Measurements from ENCODE around the gene NDUFAF8. TPM values are rescaled to one million over a fixed set of nuclear protein-coding genes. Genes with fewer than 3 reads are reported as not detected.

Gene NDUFAF8
- total and polyA plus RNA-seq, 7 experiments from 2014 or later = 34.2 to 85.9 (median 45.1) TPM

- H3K27me3 Mint-ChIP-seq = no peaks in the 10 kb centered on the region
- H3K36me3 ChIP-seq (ENCODE audit: control insufficient read depth in 2 of 3, insufficient read depth in 3 of 3, low read length in 3 of 3) = peaks cover 0 to 10% (median 0%) of the 10 kb centered on the region in 3 experiments
- intact Hi-C loops (cut with micrococcal nuclease) = no loop called here
- H3K4me1 ChIP-seq (ENCODE audit: control insufficient read depth in 2 of 2, insufficient read depth in 2 of 2, low read length in 2 of 2) = no peaks in the 10 kb centered on the region
- no peaks in the 10 kb centered on the region for H3K9me3 ChIP-seq (ENCODE audit: control insufficient read depth in 2 of 3, low read length in 3 of 3)
- H3K27me3 ChIP-seq (ENCODE audit: control insufficient read depth in 2 of 2, insufficient read depth in 2 of 2, low read length in 2 of 2) = no peaks in the 10 kb centered on the region
- no peak overlapping the region for H3K27ac ChIP-seq (ENCODE audit: low read depth, low read length)
- H3K4me1 Mint-ChIP-seq = peaks cover 0 to 4% (median 0%) of the 10 kb centered on the region in 7 donors
- no peaks in the 10 kb centered on the region for H3K9me3 Mint-ChIP-seq
- ATAC-seq (no peak), DNase-seq (no peak)
- CTCF ChIA-PET = no interaction called here
- POLR2A ChIA-PET = no interaction called here
- H3K4me3 ChIP-seq (ENCODE audit: low read length) = no peak overlapping the region
- no peaks in the 10 kb centered on the region for H3K36me3 Mint-ChIP-seq
- H3K27ac Mint-ChIP-seq = no peak overlapping the region
- no peak overlapping the region for H3K4me3 Mint-ChIP-seq
These were observed 30.5 kb upstream of the NDUFAF8 start for GRCh38 chr17:81208651-81209050.

- no peak overlapping the region for H3K27ac ChIP-seq (ENCODE audit: low read depth, low read length)
- no peak overlapping the region for H3K27ac Mint-ChIP-seq
- H3K36me3 ChIP-seq (ENCODE audit: control insufficient read depth in 2 of 3, insufficient read depth in 3 of 3, low read length in 3 of 3) = peaks cover 0 to 9% (median 0%) of the 10 kb centered on the region in 3 experiments
- ChIA-PET POLR2A (no interaction called here), CTCF (no interaction called here)
- peaks cover 0 to 4% (median 0%) of the 10 kb centered on the region in 7 donors for H3K4me1 Mint-ChIP-seq
- H3K36me3 Mint-ChIP-seq = no peaks in the 10 kb centered on the region
- H3K9me3 Mint-ChIP-seq = no peaks in the 10 kb centered on the region
- ATAC-seq = no peak
- no peak overlapping the region for H3K4me3 Mint-ChIP-seq
- H3K4me3 ChIP-seq (ENCODE audit: low read length) = no peak overlapping the region
- H3K27me3 ChIP-seq (ENCODE audit: control insufficient read depth in 2 of 2, insufficient read depth in 2 of 2, low read length in 2 of 2) = no peaks in the 10 kb centered on the region
- DNase-seq = no peak
- H3K4me1 ChIP-seq (ENCODE audit: control insufficient read depth in 2 of 2, insufficient read depth in 2 of 2, low read length in 2 of 2) = no peaks in the 10 kb centered on the region
- no peaks in the 10 kb centered on the region for H3K27me3 Mint-ChIP-seq
- intact Hi-C loops (cut with micrococcal nuclease) = no loop called here
- H3K9me3 ChIP-seq (ENCODE audit: control insufficient read depth in 2 of 3, low read length in 3 of 3) = no peaks in the 10 kb centered on the region
These were observed 30.0 kb upstream of the NDUFAF8 start for GRCh38 chr17:81209141-81209540.

GRCh38 chr17:81210466-81210865, 28.7 kb upstream of the NDUFAF8 start:
- Mint-ChIP-seq H3K9me3 (no peaks in the 10 kb centered on the region), H3K27ac (no peak overlapping the region), H3K36me3 (no peaks in the 10 kb centered on the region), H3K4me1 (peaks cover 0 to 4% (median 0%) of the 10 kb centered on the region in 7 donors), H3K27me3 (no peaks in the 10 kb centered on the region), H3K4me3 (no peak overlapping the region)
- Histone ChIP-seq H3K9me3 (ENCODE audit: control insufficient read depth in 2 of 3, low read length in 3 of 3) (no peaks in the 10 kb centered on the region), H3K27me3 (ENCODE audit: control insufficient read depth in 2 of 2, insufficient read depth in 2 of 2, low read length in 2 of 2) (no peaks in the 10 kb centered on the region), H3K4me1 (ENCODE audit: control insufficient read depth in 2 of 2, insufficient read depth in 2 of 2, low read length in 2 of 2) (no peaks in the 10 kb centered on the region), H3K36me3 (ENCODE audit: control insufficient read depth in 2 of 3, insufficient read depth in 3 of 3, low read length in 3 of 3) (peaks cover 0 to 9% (median 0%) of the 10 kb centered on the region in 3 experiments), H3K27ac (ENCODE audit: low read depth, low read length) (no peak overlapping the region), H3K4me3 (ENCODE audit: low read length) (no peak overlapping the region)
- intact Hi-C loops (cut with micrococcal nuclease) = no loop called here
- DNase-seq = no peak
- CTCF ChIA-PET = interaction anchor here (0.6 kb wide), 1 partner anchor 40 kb away, joined by 3 read pairs; no protein-coding TSS in a partner anchor
- POLR2A ChIA-PET = no interaction called here
- no peak for ATAC-seq

DNA sequence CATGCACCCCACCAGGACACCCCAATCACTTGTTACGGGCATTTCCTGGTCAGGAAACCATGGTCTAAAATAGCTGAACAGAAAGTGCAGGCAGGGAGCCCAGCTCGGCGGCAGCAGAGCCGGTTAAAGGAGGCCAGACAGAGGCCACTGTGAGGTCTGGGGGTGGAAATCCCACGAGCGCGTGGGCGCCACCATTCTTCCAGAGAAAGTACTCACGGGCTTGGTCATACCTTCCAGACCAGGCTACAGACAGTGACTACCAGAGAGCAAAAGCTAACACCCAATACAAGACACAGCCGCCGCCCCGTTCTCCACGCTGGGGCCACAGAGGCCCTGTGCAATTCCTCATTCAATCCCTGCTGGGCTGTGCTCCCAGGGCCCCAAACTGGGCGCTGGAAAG, 28.2 kb upstream of the NDUFAF8 start:
- Mint-ChIP-seq H3K27ac (peak overlapping the region in 1 of 9 donors; percentile 59), H3K9me3 (no peaks in the 10 kb centered on the region), H3K36me3 (no peaks in the 10 kb centered on the region), H3K27me3 (no peaks in the 10 kb centered on the region), H3K4me3 (no peak overlapping the region), H3K4me1 (peaks cover 0 to 4% (median 0%) of the 10 kb centered on the region in 7 donors)
- peaks cover 0 to 9% (median 0%) of the 10 kb centered on the region in 3 experiments for H3K36me3 ChIP-seq (ENCODE audit: control insufficient read depth in 2 of 3, insufficient read depth in 3 of 3, low read length in 3 of 3)
- no peaks in the 10 kb centered on the region for H3K27me3 ChIP-seq (ENCODE audit: control insufficient read depth in 2 of 2, insufficient read depth in 2 of 2, low read length in 2 of 2)
- DNase-seq (no peak), ATAC-seq (no peak)
- intact Hi-C loops (cut with micrococcal nuclease) = no loop called here
- H3K27ac ChIP-seq (ENCODE audit: low read depth, low read length) = no peak overlapping the region
- ChIA-PET POLR2A (no interaction called here), CTCF (interaction anchor here (0.6 kb wide), 1 partner anchor 39 kb away, joined by 3 read pairs; no protein-coding TSS in a partner anchor)
- no peaks in the 10 kb centered on the region for H3K9me3 ChIP-seq (ENCODE audit: control insufficient read depth in 2 of 3, low read length in 3 of 3)
- no peak overlapping the region for H3K4me3 ChIP-seq (ENCODE audit: low read length)
- H3K4me1 ChIP-seq (ENCODE audit: control insufficient read depth in 2 of 2, insufficient read depth in 2 of 2, low read length in 2 of 2) = no peaks in the 10 kb centered on the region

DNA sequence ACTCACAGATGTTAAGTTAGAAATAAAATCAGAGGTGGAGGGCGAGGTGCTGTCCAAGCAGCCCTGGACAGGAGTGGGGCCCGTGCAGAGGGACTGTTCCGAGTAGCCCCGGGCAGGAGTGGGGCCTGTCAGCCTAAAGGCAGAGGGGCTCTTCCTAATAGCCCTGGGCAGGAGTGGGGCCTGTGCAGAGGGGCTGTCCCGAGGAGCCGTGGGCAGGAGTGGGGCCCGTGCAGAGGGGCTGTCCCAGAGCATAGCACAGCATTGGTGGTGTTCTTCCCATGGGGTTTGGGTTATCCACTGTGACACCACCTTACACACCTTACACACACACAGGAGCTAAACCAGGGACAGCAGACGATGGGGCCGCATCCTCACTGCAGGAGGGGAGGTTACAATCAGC, 26.8 kb upstream of the NDUFAF8 start:
- no peaks in the 10 kb centered on the region for H3K36me3 ChIP-seq (ENCODE audit: control insufficient read depth in 2 of 3, insufficient read depth in 3 of 3, low read length in 3 of 3)
- ATAC-seq = no peak
- intact Hi-C loops (cut with micrococcal nuclease) = no loop called here
- no peaks in the 10 kb centered on the region for H3K27me3 ChIP-seq (ENCODE audit: control insufficient read depth in 2 of 2, insufficient read depth in 2 of 2, low read length in 2 of 2)
- H3K4me1 Mint-ChIP-seq = peaks cover 0 to 4% (median 0%) of the 10 kb centered on the region in 7 donors
- H3K4me3 Mint-ChIP-seq = no peak overlapping the region
- no peaks in the 10 kb centered on the region for H3K9me3 Mint-ChIP-seq
- POLR2A ChIA-PET = interaction anchor here (0.7 kb wide), 1 partner anchor 62 kb away, joined by 3 read pairs; no protein-coding TSS in a partner anchor
- H3K4me1 ChIP-seq (ENCODE audit: control insufficient read depth in 2 of 2, insufficient read depth in 2 of 2, low read length in 2 of 2) = no peaks in the 10 kb centered on the region
- H3K27ac Mint-ChIP-seq = no peak overlapping the region
- CTCF ChIA-PET = no interaction called here
- H3K27ac ChIP-seq (ENCODE audit: low read depth, low read length) = no peak overlapping the region
- H3K27me3 Mint-ChIP-seq = no peaks in the 10 kb centered on the region
- no peak overlapping the region for H3K4me3 ChIP-seq (ENCODE audit: low read length)
- H3K36me3 Mint-ChIP-seq = peaks cover 0 to 7% (median 4%) of the 10 kb centered on the region in 5 donors
- no peaks in the 10 kb centered on the region for H3K9me3 ChIP-seq (ENCODE audit: control insufficient read depth in 2 of 3, low read length in 3 of 3)
- DNase-seq = no peak

GRCh38 chr17:81213978-81214377, 25.1 kb upstream of the NDUFAF8 start:
- Histone ChIP-seq H3K4me1 (ENCODE audit: control insufficient read depth in 2 of 2, insufficient read depth in 2 of 2, low read length in 2 of 2) (no peaks in the 10 kb centered on the region), H3K4me3 (ENCODE audit: low read length) (no peak overlapping the region), H3K27me3 (ENCODE audit: control insufficient read depth in 2 of 2, insufficient read depth in 2 of 2, low read length in 2 of 2) (no peaks in the 10 kb centered on the region), H3K9me3 (ENCODE audit: control insufficient read depth in 2 of 3, low read length in 3 of 3) (no peaks in the 10 kb centered on the region), H3K27ac (ENCODE audit: low read depth, low read length) (no peak overlapping the region), H3K36me3 (ENCODE audit: control insufficient read depth in 2 of 3, insufficient read depth in 3 of 3, low read length in 3 of 3) (peaks cover 0 to 6% (median 0%) of the 10 kb centered on the region in 3 experiments)
- no peak overlapping the region for H3K27ac Mint-ChIP-seq
- no peaks in the 10 kb centered on the region for H3K27me3 Mint-ChIP-seq
- peaks cover 0 to 9% (median 4%) of the 10 kb centered on the region in 5 donors for H3K36me3 Mint-ChIP-seq
- intact Hi-C loops (cut with micrococcal nuclease) = no loop called here
- POLR2A ChIA-PET = no interaction called here
- H3K4me3 Mint-ChIP-seq = no peak overlapping the region
- no peak for DNase-seq
- ATAC-seq = no peak
- peaks cover 0 to 4% (median 0%) of the 10 kb centered on the region in 7 donors for H3K4me1 Mint-ChIP-seq
- H3K9me3 Mint-ChIP-seq = no peaks in the 10 kb centered on the region
- CTCF ChIA-PET = no interaction called here

GRCh38 chr17:81217491-81217890, 21.6 kb upstream of the NDUFAF8 start:
- POLR2A ChIA-PET = interaction anchor here (0.6 kb wide), 1 partner anchor 720 kb away, joined by 3 read pairs; the partner anchor contains the start of gene PYCR1

More at GRCh38 chr17:81217491-81217890, 21.6 kb upstream of the NDUFAF8 start:
- intact Hi-C loops (cut with micrococcal nuclease) = no loop called here
- no peak overlapping the region for H3K27ac ChIP-seq (ENCODE audit: low read depth, low read length)
- Mint-ChIP-seq H3K27ac (no peak overlapping the region), H3K9me3 (no peaks in the 10 kb centered on the region), H3K27me3 (no peaks in the 10 kb centered on the region), H3K4me1 (peaks cover 4 to 10% (median 5%) of the 10 kb centered on the region in 7 donors), H3K4me3 (no peak overlapping the region), H3K36me3 (peaks cover 0 to 12% (median 4%) of the 10 kb centered on the region in 5 donors)
- no peak for DNase-seq
- H3K4me1 ChIP-seq (ENCODE audit: control insufficient read depth in 2 of 2, insufficient read depth in 2 of 2, low read length in 2 of 2) = peaks cover 6 to 13% of the 10 kb centered on the region in 2 donors
- H3K9me3 ChIP-seq (ENCODE audit: control insufficient read depth in 2 of 3, low read length in 3 of 3) = no peaks in the 10 kb centered on the region
- CTCF ChIA-PET = no interaction called here
- peaks cover 0 to 6% (median 0%) of the 10 kb centered on the region in 3 experiments for H3K36me3 ChIP-seq (ENCODE audit: control insufficient read depth in 2 of 3, insufficient read depth in 3 of 3, low read length in 3 of 3)
- H3K27me3 ChIP-seq (ENCODE audit: control insufficient read depth in 2 of 2, insufficient read depth in 2 of 2, low read length in 2 of 2) = no peaks in the 10 kb centered on the region
- no peak for ATAC-seq
- no peak overlapping the region for H3K4me3 ChIP-seq (ENCODE audit: low read length)
